Stimulated activated naive CD4-positive, alpha-beta T cell treated with Interleukin-2 at 50 U/mL for 16 hours (primary cell): ENCODE data around the gene C11orf16.
"Not testable (repeated sequence)": the region's sequence is repeated elsewhere in the genome, so short reads cannot be mapped to it uniquely, and the experiment has no call there.

Experiments used
- DNase-seq: peaks from one replicate; lab custom pipeline; 2025; lab: John Stamatoyannopoulos, UW

C11orf16 gene

DNA sequence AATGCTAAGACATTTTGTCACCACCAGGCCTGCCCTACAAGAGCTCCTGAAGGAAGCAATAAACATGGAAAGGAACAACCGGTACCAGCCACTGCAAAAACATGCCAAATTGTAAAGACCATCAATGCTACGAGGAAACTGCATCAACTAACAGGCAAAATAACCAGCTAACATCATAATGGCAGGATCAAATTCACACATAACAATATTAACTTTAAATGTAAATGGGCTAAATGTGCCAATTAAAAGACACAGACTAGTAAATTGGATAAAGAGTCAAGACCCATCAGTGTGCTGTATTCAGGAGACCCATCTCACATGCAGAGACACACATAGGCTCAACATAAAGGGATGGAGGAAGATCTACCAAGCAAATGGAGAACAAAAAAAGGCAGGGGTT, 41.6 kb downstream of the C11orf16 start:
- DNase-seq, result not testable (repeated sequence)

DNA sequence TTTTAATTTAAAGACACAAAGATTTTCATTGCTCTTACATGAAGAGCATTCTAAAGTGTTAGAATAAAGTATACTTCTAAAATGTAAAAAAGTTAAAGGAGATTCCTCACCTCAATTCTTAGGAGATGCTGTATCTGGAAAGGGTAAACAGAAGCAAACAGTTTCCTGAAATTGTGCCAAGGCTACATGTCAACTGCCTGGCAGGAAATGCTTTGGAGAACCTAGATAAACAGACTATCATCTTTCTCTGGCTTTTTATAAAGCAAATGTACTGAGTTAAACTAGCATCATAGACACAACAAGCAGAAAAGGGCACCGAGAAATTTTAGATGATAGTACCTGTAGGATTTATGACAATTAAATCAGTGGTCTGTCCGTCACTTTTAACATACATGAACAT, 46.4 kb downstream of the C11orf16 start:
- no peak for DNase-seq

DNA sequence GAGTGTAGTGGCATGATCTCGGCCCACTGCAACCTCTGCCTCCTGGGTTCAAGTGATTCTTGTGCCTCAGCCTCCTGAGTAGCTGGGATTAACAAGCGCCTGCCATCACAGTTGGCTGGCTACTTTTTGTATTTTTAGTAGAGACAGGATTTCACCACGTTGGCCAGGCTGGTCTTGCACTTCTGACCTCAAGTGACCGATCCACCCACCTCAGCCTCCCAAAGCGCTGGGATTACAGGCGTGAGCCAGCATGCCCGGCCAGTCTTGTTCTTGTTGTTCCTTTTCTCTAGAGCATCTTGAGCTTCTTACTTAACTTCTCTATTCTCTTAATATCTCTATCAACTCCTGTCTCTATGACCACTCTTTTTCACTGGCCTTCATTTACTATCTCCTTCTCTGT, 51.2 kb downstream of the C11orf16 start:
- not testable (repeated sequence) for DNase-seq

DNA sequence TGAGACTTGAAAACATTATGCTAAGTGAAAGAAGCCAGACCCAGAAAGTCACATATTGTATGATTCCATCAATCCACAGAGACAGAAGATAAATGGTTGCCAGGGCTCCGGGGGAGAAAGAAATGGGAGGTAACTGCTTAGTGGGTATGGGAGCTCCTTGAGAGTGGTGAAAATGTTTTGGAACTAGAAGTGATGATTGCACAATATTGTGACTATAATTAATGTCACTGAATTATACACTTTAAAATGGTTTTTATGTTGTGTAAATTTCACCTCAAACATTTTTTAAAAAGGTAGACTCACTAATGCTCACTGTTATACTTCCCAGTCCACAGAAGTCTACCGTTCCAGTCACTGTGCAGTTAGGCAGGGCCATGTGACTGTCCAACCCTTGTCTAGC, 54.0 kb downstream of the C11orf16 start:
- DNase-seq, result no peak

DNA sequence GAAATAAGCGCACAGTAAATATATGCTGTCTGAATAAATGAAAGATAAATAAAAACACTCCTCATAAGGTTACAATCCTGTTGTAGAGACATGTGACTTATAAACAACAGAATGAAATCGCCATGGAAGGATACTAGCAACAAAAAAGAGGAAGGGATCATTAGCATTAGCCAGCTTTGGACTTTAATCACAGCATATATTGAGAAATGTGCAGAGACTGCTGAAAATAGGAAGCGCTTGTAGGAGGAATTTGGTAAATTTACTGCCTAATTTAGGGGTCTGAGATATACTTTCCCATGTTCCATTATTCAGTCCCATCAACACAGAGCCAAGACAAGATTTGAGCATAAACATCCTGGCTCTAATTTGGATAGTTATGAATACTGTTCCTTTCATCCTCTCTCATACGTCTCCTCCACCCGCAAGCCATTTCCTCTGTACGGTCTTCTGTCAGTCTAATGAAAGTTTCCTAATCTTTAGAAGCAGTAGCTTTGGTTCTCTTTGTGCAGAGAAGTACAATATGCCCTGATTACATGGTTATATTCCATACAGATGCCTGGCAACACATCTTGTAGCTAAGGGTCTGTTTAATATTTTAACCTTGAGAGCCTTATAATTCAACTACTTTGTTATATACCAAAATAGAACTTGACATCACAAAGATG, 58.9 kb downstream of the C11orf16 start:
- no peak for DNase-seq

DNA sequence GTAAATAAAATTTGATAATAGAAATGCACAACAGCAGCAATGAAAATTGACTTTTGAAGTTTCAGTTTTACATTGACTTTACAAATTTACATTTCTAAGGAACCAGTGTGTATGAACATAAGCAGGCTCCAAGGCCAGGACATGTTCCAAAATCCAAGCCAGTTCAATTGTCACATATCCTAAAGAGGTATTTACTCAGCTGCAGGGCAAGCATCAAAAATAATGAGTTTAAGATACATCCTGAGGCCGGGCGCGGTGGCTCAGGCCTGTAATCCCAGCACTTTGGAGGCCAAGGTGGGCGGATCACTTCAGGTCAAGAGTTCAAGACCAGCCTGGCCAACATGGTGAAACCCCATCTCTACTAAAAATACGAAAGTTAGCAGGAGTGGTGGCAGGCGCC, 60.8 kb downstream of the C11orf16 start:
- no peak for DNase-seq

DNA sequence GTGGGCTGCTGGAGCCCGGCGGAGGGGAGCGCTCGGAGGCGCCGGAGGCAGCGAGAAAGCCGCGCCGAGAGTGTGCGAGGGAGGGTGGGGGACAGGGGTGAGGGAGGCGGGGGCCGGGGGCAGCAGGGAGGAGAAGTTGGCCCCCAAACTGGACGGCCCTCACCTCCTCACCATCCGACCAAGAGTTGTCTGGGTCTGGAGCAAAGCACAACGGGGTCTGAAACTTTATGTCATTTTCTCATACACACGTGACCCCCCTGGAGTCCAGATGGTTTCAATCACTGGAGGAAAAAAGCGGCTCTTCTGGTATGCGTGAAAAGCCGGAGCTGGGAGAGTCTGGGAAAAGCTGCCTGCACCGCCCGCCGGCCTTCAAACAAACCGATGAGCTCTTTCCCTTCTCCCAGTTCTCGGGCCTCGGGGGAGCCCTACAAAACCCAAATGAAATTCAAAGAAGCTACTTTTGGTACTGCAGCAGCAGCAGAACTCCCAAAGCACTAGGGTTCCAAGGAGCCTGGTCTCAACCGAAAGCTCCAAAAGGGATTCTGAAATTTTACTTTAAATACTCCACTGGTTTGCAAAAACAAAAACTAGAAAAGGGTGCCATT, 61.5 kb downstream of the C11orf16 start:
- no peak for DNase-seq

DNA sequence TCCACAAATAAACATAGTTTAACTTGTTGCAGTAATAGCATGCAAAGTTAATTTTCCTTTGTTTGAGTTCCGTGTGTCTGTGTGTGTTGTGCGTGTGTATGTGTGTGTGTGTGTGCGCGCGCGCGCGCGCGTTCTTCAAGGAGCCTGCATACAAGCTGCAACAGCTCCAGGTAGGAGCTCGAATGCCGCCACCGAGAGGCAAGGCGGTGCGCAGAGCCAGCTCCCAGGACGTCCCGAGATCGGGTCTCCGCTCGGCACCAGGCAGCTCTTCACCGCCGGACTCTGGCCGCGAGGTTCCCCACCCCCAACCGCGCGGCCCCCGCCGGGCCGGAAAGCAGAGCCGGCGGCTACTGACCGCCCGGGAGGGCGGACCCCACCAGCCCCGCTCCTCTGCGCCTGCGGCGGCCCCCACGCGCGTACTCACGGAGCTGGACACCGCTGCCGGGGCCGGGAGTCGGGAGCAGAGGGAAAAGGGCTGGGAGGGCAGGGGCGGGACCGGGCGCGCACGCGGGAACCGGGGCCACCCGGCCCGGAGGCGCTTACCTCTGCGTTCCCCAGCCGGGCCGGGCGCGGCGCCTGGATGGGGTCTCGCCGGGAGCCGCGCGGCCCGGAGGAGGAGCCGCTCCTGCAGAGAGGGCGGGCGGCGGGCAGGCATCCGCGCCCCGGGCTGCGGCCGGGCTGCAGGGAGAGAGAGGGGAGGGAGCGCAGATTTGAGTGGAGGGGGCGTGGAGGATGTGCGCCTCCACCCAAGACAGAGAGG, 62.2 kb downstream of the C11orf16 start:
- no peak for DNase-seq
